NB4 (cell line): ENCODE data around the gene OR6J1.

Source experiments
- DNase-seq: peaks from one replicate; pipeline ENCODE4 v3.0.0; 2010; ENCODE audit warnings: low read depth
- H3K4me3 ChIP-seq: one replicate; pipeline ENCODE4 v1.5.1; 2011; ENCODE audit warnings: mild to moderate bottlenecking, low read depth, low read length, moderate library complexity
- MYC ChIP-seq: IDR thresholded peaks from 2 replicates; pipeline ENCODE4 v1.6.1; 2011; ENCODE audit warnings: low read depth, low read length
- POLR2A ChIP-seq: IDR thresholded peaks from 2 replicates; pipeline ENCODE4 v1.6.1; 2011; ENCODE audit warnings: mild to moderate bottlenecking; ENCODE audit not compliant: insufficient read length; ENCODE audit errors: extremely low read depth
- TF ChIP-seq, protein P1 (sequence below): IDR thresholded peaks from one replicate; pipeline ENCODE4 v1.5.1; 2012; ENCODE audit warnings: low read depth, low read length
- TF ChIP-seq, protein P2 (sequence below): IDR thresholded peaks from 2 replicates; pipeline ENCODE4 v1.6.1; 2011; ENCODE audit warnings: low read depth, low read length

Gene OR6J1

DNA sequence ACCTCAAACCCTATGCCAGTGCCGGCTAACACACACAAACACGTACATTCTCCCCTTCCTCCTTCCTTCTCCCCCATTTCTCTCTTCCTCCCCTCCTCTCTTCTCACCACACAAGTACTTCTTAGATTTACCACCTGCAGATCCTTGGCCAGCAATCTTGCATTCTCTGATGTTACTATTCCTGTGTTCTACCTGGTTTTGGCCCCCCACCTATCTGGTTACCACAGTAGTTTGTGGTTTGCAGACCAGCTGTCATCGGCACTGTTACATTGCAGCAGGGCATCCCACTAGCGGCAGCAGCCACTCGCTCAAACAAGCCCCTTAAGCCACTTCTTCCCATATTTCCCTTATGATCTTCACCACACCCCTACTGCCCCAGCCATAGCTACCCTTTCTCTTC lies 42.2 kb downstream of the OR6J1 start:
- H3K4me3 ChIP-seq = no peak overlapping the region
- TF ChIP-seq MYC = no peak
- DNase-seq = no peak

DNA sequence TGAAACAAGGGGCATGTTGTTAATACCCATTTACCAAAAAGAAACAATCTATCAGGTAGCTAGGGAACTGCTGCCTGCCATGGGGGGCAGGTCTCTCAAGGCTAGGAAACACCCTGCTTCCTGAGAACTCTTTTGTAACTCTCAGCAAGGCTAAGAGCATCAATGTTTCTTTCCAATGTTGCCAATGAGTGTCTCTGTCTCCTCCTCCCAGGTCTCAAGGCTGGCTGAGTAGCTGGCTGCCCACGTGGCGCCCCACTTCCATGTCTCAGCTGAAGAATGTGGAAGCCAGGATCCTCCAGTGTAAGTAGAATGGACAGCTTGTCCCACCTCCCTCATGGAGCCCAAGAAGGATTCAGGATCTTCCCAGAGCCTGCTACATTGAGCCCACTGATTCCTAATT lies 42.7 kb downstream of the OR6J1 start:
- H3K4me3 ChIP-seq = no peak overlapping the region
- no peak for TF ChIP-seq POLR2A
- TF ChIP-seq, protein P1, sequence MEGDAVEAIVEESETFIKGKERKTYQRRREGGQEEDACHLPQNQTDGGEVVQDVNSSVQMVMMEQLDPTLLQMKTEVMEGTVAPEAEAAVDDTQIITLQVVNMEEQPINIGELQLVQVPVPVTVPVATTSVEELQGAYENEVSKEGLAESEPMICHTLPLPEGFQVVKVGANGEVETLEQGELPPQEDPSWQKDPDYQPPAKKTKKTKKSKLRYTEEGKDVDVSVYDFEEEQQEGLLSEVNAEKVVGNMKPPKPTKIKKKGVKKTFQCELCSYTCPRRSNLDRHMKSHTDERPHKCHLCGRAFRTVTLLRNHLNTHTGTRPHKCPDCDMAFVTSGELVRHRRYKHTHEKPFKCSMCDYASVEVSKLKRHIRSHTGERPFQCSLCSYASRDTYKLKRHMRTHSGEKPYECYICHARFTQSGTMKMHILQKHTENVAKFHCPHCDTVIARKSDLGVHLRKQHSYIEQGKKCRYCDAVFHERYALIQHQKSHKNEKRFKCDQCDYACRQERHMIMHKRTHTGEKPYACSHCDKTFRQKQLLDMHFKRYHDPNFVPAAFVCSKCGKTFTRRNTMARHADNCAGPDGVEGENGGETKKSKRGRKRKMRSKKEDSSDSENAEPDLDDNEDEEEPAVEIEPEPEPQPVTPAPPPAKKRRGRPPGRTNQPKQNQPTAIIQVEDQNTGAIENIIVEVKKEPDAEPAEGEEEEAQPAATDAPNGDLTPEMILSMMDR = no peak
- TF ChIP-seq MYC = no peak
- TF ChIP-seq, protein P2, sequence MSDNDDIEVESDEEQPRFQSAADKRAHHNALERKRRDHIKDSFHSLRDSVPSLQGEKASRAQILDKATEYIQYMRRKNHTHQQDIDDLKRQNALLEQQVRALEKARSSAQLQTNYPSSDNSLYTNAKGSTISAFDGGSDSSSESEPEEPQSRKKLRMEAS = no peak
- no peak for DNase-seq

DNA sequence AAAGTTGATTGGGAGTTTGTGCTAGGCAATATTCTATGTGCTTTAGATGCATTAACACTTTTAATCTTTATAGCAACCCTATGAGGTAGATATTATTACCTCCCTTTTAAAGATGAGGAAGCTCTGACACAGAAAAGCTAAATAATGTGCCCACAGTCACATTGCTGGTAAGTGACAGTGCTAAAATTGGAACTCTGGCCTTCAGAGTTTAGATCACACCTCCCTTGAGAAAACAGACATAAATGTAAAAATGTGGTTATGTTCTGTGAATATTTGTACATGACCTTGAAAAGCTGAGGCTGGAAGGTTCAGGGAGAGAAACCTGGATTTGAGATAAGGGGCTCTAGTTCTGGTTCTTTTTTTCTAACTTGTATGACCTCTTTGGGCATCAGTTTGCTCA lies 44.1 kb downstream of the OR6J1 start:
- no peak for DNase-seq
- TF ChIP-seq, protein P1 = no peak
- TF ChIP-seq, protein P2 = no peak
- TF ChIP-seq POLR2A (no peak), MYC (no peak)
- H3K4me3 ChIP-seq = no peak overlapping the region

DNA sequence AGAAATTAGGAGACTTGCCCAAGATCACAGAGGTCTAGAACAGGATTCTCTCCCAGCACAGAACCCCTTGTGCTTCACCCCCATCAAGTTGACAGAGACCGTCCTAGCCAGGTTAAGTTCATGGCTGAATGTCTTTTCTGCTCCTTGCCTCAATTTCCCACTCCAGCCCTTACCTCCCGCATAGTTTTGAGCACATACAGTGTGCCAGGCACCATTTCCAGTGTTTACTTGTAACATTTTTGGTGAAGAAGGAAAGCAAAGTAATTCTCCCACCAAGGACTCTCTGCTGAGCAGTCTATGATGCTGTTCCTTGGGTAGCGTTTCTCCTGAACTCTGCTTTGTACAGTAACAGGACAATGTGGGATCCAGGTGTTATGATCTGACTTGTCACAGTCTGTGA lies 44.8 kb downstream of the OR6J1 start:
- no peak overlapping the region for H3K4me3 ChIP-seq
- DNase-seq = no peak
- TF ChIP-seq MYC = no peak
- no peak for TF ChIP-seq POLR2A
- TF ChIP-seq, protein P2 = no peak
- TF ChIP-seq, protein P1 = no peak

DNA sequence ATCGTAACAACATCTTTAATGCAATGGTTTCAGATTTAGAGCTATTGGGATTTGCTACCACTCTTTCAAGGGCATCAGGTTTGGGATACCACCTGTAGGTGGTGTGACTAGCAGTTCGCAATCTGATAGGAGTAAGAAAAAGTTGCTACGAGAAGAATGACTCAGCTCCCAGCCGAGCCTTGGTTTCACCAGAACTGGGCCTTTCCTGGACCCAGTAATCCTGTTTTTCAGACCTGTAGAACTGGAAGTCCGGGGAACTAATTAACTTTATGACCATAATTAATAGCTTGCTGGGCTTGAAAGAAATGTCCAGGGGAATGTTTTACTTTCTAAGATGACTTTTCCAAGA lies 45.3 kb downstream of the OR6J1 start:
- DNase-seq = no peak
- H3K4me3 ChIP-seq = peak overlapping the region; percentile 59
- TF ChIP-seq, protein P2 = no peak
- TF ChIP-seq MYC = no peak
- TF ChIP-seq, protein P1 = no peak
- TF ChIP-seq POLR2A = no peak

DNA sequence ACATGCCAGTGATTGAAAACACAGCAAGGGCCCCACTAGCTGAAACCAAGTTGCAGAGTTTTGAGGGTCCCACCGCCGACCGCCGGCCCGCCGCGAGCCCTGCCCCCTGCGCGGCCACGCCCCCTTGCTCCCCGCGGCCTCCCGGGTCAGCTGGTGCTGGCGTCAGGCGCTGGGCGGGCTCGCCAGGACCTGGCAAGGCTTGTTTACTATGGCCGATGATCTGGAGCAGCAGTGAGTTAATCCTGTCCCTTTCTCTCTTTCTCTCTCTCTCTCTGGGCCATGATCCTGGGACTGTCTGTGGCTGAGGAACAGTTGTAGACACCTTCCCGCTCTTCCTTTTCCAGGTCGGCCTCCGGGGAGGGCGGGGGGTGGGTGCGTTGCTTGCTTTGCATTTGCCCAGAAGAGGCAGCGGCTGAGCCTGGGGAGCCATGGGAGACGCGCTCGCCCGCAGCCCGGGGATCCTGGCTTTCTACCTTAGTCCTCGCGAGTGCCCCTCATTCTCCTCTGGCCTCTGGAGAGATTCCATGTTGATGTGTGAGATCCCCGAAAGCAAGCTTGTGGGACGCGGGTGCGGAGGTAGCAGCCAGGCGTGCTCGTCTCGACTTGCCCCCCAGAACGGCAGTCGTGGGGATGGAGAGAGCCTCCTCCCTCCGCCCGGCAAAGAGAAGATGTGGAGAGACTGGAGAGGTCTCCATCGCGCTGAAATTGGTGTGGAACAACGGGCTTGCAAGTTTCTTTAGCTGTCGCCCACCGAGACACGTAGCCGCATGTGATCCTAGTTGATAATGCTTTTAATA lies 45.9 kb downstream of the OR6J1 start, which contains the start of gene ABHD4:
ABHD4 (plus strand) TSS at position 202 of the 797 bp plus-strand sequence; CDS start at position 209, 7 bp downstream.
- DNase-seq = peak; percentile 47
- H3K4me3 ChIP-seq = peak within 1 kb of the TSS; percentile 59
- TF ChIP-seq, protein P2 = no peak
- no peak for TF ChIP-seq POLR2A
- TF ChIP-seq MYC = no peak
- TF ChIP-seq, protein P1 = no peak
